HepG2 (cell line): ENCODE results near the gene SKI. TPM values are rescaled to one million over a fixed set of nuclear protein-coding genes. Genes with fewer than 3 reads are reported as not detected.
A peak's percentile ranks its signal among the peaks of the same experiment; 100 is the strongest.

Source experiments
- EP300 ChIP-seq, 3 experiments: sonication (generic) in 1 of 3; formaldehyde crosslinking in 1 of 3; IDR thresholded peaks; 2 replicates each; pipeline versions ENCODE4 v1.5.1 to v1.6.1; 2011 to 2020; ENCODE audit warnings: low read depth in 2 of 3, low read length in 2 of 3, borderline replicate concordance in 1 of 3, improper control_type of control experiment in 1 of 3, mild to moderate bottlenecking in 1 of 3, missing genetic modification reagents in 1 of 3, moderate library complexity in 1 of 3
- ERF ChIP-seq: IDR thresholded peaks from 2 replicates; pipeline ENCODE4 v1.6.1; 2018; ENCODE audit warnings: missing biosample characterization, missing genetic modification reagents
- HNF4G ChIP-seq, 2 experiments: sonication (generic) in 1 of 2; formaldehyde crosslinking in 1 of 2; IDR thresholded peaks; 2 replicates each; pipeline versions ENCODE4 v1.4.0 to v1.6.1; 2011 to 2020; ENCODE audit warnings: borderline replicate concordance in 2 of 2, low read depth in 2 of 2, mild to moderate bottlenecking in 2 of 2, low read length in 1 of 2, missing genetic modification reagents in 1 of 2, moderate library complexity in 1 of 2
- HNRNPLL ChIP-seq: fragments of 200-400 bp; formaldehyde crosslinking; IDR thresholded peaks from 2 replicates; pipeline ENCODE4 v1.6.1; 2017; ENCODE audit warnings: mild to moderate bottlenecking, low read depth, low read length; ENCODE audit not compliant: poor library complexity, severe bottlenecking
- IKZF1 ChIP-seq: fragments of 450-650 bp; IDR thresholded peaks from 2 replicates; pipeline ENCODE4 v1.7.1; 2016
- MAZ ChIP-seq, 2 experiments: sonication (generic) in 1 of 2; formaldehyde crosslinking in 1 of 2; IDR thresholded peaks; 2 replicates each; pipeline versions ENCODE4 v1.5.0 to v1.6.1; 2012 to 2020; ENCODE audit warnings: low read depth in 2 of 2, mild to moderate bottlenecking in 2 of 2, borderline replicate concordance in 1 of 2, improper control_type of control experiment in 1 of 2, low read length in 1 of 2, missing genetic modification reagents in 1 of 2, moderate library complexity in 1 of 2
- MED8 ChIP-seq: sonication (generic); formaldehyde crosslinking; IDR thresholded peaks from 2 replicates; pipeline ENCODE4 v1.8.1; 2023; ENCODE audit warnings: mild to moderate bottlenecking, missing genetic modification reagents; ENCODE audit not compliant: insufficient replicate concordance
- RXRB ChIP-seq: IDR thresholded peaks from 2 replicates; pipeline ENCODE4 v1.6.1; 2016; ENCODE audit warnings: borderline replicate concordance, missing genetic modification reagents, missing compliant biosample characterization
- SMAD3 ChIP-seq: sonication (generic); formaldehyde crosslinking; IDR thresholded peaks from 2 replicates; pipeline ENCODE4 v1.4.0; 2020; ENCODE audit warnings: missing genetic modification reagents
- XRCC5 ChIP-seq: fragments of 200-400 bp; formaldehyde crosslinking; optimal IDR thresholded peaks from 2 replicates; pipeline ENCODE3; 2017; ENCODE audit warnings: mild to moderate bottlenecking, low read length
- ZMYM3 ChIP-seq: sonication (generic); formaldehyde crosslinking; IDR thresholded peaks from 2 replicates; pipeline ENCODE4 v1.5.1; 2020; ENCODE audit warnings: mild to moderate bottlenecking, missing genetic modification reagents
- ZNF746 ChIP-seq: sonication (generic); formaldehyde crosslinking; IDR thresholded peaks from 2 replicates; pipeline ENCODE4 v1.8.0; 2022; ENCODE audit warnings: mild to moderate bottlenecking, missing genetic modification reagents
- polyA plus RNA-seq, 8 experiments: library from polyadenylated mRNA; depleted of rRNA in 3 of 8; stranded (reverse) in 7 of 8; unstranded in 1 of 8; fragments of >200 nt; fragmentation: Illumina TruSeq in 4 of 8; extraction: Trizol in 4 of 8; gene quantifications; 2 replicates each; pipeline versions ENCODE4 v1.2.1 to v1.2.3, GENCODE V29; 2011 to 2016; ENCODE audit warnings: low read depth in 4 of 8, missing spikeins in 1 of 8, mixed read lengths in 1 of 8; ENCODE audit not compliant: insufficient read depth in 1 of 8
- total RNA-seq, 5 experiments: library from RNA; depleted of rRNA; stranded (reverse); fragments of >200 nt; fragmentation: Illumina TruSeq; extraction: Trizol; gene quantifications; 2 replicates each; pipeline ENCODE4 v1.2.3, GENCODE V29; 2016; ENCODE audit warnings: low read depth in 1 of 5
- TF ChIP-seq, protein P1 (sequence below): sonication (generic); formaldehyde crosslinking; IDR thresholded peaks from 2 replicates; pipeline ENCODE4 v1.9.0; 2021; ENCODE audit warnings: missing genetic modification reagents, borderline replicate concordance
- TF ChIP-seq, protein P2 (sequence below), 2 experiments: sonication (generic) in 1 of 2; formaldehyde crosslinking in 1 of 2; IDR thresholded peaks; 2 replicates each; pipeline versions ENCODE4 v1.4.0 to v1.6.1; 2016 to 2020; ENCODE audit warnings: borderline replicate concordance in 1 of 2, low read depth in 1 of 2, mild to moderate bottlenecking in 1 of 2, missing genetic modification reagents in 1 of 2
- TF ChIP-seq, protein P3 (sequence below): sonication (generic); formaldehyde crosslinking; IDR thresholded peaks from 2 replicates; pipeline ENCODE4 v1.8.0; 2022; ENCODE audit warnings: mild to moderate bottlenecking, missing genetic modification reagents; ENCODE audit not compliant: insufficient replicate concordance
- TF ChIP-seq, protein P4 (sequence below): IDR thresholded peaks from 2 replicates; pipeline ENCODE4 v1.6.1; 2016; ENCODE audit warnings: missing genetic modification reagents, missing compliant biosample characterization

The SKI gene
- total and polyA plus RNA-seq, 2 of the 13 experiments (the other 11 are each of a cell fraction or from before 2014, with no cell fraction given) = 4.7 to 6.9 TPM

DNA sequence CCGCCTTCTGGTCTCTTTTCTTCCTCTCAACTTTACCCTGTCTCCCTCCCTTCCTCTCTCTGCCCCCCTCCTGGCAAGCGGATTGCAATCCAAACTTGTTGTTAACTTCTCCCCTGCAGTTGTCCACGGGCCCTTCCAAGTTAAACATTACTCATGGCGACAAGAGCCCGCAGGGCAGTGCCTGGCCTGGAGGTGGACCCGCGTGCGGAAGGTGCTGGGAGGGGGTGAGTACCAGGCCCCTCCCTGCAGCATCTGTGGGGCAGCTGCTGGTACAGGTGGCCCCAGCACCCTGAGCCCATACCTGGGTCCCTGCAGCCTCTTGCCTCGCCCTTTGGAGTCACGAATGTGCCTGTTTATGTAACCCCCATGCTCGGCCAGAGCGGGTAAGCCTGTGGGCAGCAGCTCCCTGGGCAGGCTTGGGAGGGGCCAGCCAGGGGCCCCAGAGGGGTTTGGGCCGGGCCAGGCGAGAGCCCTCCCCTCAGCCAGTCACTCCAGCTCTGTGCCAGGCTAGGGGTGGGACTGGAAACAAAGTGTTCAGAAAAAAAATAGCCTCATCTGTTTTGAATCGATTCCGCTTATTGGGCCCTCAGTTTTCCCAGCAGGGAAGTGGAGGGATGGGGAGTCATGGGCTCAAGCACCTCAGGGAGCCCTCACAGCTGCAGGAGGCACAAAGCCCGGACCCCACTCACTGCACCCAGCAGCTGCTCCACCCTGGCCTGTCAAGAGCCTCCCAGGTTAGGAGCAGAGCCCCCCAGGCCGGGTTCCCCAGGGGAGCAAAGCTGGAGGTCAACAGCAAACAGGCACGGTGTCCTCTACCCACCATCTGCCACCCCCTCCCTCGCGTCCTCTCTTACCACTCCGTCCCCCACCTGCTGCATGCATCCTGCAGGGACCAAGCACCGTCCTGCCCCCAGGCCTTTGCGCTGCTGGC lies 19.5 kb upstream of the SKI start (continued):
- TF ChIP-seq, protein P1, sequence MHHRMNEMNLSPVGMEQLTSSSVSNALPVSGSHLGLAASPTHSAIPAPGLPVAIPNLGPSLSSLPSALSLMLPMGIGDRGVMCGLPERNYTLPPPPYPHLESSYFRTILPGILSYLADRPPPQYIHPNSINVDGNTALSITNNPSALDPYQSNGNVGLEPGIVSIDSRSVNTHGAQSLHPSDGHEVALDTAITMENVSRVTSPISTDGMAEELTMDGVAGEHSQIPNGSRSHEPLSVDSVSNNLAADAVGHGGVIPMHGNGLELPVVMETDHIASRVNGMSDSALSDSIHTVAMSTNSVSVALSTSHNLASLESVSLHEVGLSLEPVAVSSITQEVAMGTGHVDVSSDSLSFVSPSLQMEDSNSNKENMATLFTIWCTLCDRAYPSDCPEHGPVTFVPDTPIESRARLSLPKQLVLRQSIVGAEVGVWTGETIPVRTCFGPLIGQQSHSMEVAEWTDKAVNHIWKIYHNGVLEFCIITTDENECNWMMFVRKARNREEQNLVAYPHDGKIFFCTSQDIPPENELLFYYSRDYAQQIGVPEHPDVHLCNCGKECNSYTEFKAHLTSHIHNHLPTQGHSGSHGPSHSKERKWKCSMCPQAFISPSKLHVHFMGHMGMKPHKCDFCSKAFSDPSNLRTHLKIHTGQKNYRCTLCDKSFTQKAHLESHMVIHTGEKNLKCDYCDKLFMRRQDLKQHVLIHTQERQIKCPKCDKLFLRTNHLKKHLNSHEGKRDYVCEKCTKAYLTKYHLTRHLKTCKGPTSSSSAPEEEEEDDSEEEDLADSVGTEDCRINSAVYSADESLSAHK = no peak
- TF ChIP-seq ZMYM3 (CRISPR knock-in tag) (0 out of 2 replicates have a peak, but pooled peaks have one; percentile 0), MED8 (peak; percentile 32), ZNF746 (peak; percentile 99), XRCC5 (peak; percentile 24), SMAD3 (CRISPR knock-in tag) (peak; percentile 68; the same call in 1 of the 2 replicates), MAZ (IDR thresholded peaks at IDR 0.05; ENCODE audit: borderline replicate concordance, low read depth, low read length) (no peak; the same call in 1 of the 2 replicates), MAZ (CRISPR knock-in tag; IDR thresholded peaks at IDR 0.05; ENCODE audit: low read depth) (0 out of 2 replicates have a peak, but pooled peaks have one; percentile 25), RXRB (CRISPR knock-in tag) (peak; percentile 66; the same call in 1 of the 2 replicates), HNF4G (IDR thresholded peaks at IDR 0.05; ENCODE audit: borderline replicate concordance, low read depth, low read length) (peak; percentile 15; the same call in 1 of the 2 replicates), HNF4G (CRISPR knock-in tag; IDR thresholded peaks at IDR 0.05; ENCODE audit: borderline replicate concordance, low read depth) (no peak), EP300 (IDR thresholded peaks at IDR 0.05; ENCODE audit: low read depth in 2 of 2, low read length in 2 of 2) (peak in 1 of 2 experiments; percentile 16; a peak in 1 of 4 replicates), EP300 (CRISPR knock-in tag; IDR thresholded peaks at IDR 0.05; ENCODE audit: borderline replicate concordance) (no peak), IKZF1 (no peak), ERF (peak; percentile 78; the same call in 1 of the 2 replicates), HNRNPLL (peak; percentile 25)
- TF ChIP-seq, protein P2, sequence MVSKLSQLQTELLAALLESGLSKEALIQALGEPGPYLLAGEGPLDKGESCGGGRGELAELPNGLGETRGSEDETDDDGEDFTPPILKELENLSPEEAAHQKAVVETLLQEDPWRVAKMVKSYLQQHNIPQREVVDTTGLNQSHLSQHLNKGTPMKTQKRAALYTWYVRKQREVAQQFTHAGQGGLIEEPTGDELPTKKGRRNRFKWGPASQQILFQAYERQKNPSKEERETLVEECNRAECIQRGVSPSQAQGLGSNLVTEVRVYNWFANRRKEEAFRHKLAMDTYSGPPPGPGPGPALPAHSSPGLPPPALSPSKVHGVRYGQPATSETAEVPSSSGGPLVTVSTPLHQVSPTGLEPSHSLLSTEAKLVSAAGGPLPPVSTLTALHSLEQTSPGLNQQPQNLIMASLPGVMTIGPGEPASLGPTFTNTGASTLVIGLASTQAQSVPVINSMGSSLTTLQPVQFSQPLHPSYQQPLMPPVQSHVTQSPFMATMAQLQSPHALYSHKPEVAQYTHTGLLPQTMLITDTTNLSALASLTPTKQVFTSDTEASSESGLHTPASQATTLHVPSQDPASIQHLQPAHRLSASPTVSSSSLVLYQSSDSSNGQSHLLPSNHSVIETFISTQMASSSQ (IDR thresholded peaks at IDR 0.05; ENCODE audit: low read depth) = peak; percentile 83
- TF ChIP-seq, protein P2 (CRISPR knock-in tag; IDR thresholded peaks at IDR 0.05; ENCODE audit: borderline replicate concordance) = no peak; the same call in 1 of the 2 replicates
- TF ChIP-seq, protein P3, sequence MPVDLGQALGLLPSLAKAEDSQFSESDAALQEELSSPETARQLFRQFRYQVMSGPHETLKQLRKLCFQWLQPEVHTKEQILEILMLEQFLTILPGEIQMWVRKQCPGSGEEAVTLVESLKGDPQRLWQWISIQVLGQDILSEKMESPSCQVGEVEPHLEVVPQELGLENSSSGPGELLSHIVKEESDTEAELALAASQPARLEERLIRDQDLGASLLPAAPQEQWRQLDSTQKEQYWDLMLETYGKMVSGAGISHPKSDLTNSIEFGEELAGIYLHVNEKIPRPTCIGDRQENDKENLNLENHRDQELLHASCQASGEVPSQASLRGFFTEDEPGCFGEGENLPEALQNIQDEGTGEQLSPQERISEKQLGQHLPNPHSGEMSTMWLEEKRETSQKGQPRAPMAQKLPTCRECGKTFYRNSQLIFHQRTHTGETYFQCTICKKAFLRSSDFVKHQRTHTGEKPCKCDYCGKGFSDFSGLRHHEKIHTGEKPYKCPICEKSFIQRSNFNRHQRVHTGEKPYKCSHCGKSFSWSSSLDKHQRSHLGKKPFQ = peak; percentile 39
- TF ChIP-seq, protein P4, sequence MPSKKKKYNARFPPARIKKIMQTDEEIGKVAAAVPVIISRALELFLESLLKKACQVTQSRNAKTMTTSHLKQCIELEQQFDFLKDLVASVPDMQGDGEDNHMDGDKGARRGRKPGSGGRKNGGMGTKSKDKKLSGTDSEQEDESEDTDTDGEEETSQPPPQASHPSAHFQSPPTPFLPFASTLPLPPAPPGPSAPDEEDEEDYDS = peak; percentile 44; the same call in 1 of the 2 replicates
